Tibial artery (tissue), 4 donors: ENCODE measurements around the gene MAX.

Source experiments
- DNase-seq, 2 donors: peaks; one replicate each; pipeline ENCODE4 v3.0.0-alpha.2; 2019
- H3K27ac ChIP-seq, 2 donors: fragments of 200-600 bp; sonication (generic) in 1 of 2; 1 replicate in 1 of 2; 2 replicates in 1 of 2; pipeline ENCODE4 v1.5.1; 2018 to 2019; ENCODE audit warnings: mild to moderate bottlenecking in 1 of 2
- H3K27me3 ChIP-seq, 2 donors: fragments of 200-600 bp; sonication (generic) in 1 of 2; one replicate each; pipeline versions ENCODE4 v1.5.1 to v1.6.0; 2016 to 2019
- H3K36me3 ChIP-seq, 3 donors: fragments of 200-600 bp; sonication (generic) in 2 of 3; one replicate each; pipeline ENCODE4 v1.5.1; 2016 to 2019; ENCODE audit warnings: mild to moderate bottlenecking in 2 of 3
- H3K4me1 ChIP-seq, 4 donors: fragments of 200-600 bp; sonication (generic) in 2 of 4; 1 replicate in 3 of 4; 2 replicates in 1 of 4; pipeline ENCODE4 v1.5.1; 2016 to 2019
- H3K4me3 ChIP-seq, 2 donors: fragments of 200-600 bp; sonication (generic) in 1 of 2; 1 replicate in 1 of 2; 2 replicates in 1 of 2; pipeline ENCODE4 v1.5.1; 2018 to 2019; ENCODE audit warnings: mild to moderate bottlenecking in 2 of 2
- H3K9me3 ChIP-seq, 3 donors: fragments of 200-600 bp; sonication (generic) in 1 of 3; one replicate each; pipeline ENCODE4 v1.5.1; 2016 to 2019
- intact Hi-C: fragments of 100-400 bp; cut with DNase I; formaldehyde crosslinking; loops from one replicate; pipeline ENCODE4 v1.15.0; 2023; ENCODE audit warnings: low total_unique reads
- TF ChIP-seq, protein P1 (sequence below), 2 experiments: fragments of 200-600 bp in 1 of 2; fragments of 450-650 bp in 1 of 2; IDR thresholded peaks; one replicate each; pipeline ENCODE4 v1.5.1; 2017 to 2019; ENCODE audit warnings: antibody characterized with exemption in 2 of 2, mild to moderate bottlenecking in 1 of 2, moderate library complexity in 1 of 2

MAX gene

DNA sequence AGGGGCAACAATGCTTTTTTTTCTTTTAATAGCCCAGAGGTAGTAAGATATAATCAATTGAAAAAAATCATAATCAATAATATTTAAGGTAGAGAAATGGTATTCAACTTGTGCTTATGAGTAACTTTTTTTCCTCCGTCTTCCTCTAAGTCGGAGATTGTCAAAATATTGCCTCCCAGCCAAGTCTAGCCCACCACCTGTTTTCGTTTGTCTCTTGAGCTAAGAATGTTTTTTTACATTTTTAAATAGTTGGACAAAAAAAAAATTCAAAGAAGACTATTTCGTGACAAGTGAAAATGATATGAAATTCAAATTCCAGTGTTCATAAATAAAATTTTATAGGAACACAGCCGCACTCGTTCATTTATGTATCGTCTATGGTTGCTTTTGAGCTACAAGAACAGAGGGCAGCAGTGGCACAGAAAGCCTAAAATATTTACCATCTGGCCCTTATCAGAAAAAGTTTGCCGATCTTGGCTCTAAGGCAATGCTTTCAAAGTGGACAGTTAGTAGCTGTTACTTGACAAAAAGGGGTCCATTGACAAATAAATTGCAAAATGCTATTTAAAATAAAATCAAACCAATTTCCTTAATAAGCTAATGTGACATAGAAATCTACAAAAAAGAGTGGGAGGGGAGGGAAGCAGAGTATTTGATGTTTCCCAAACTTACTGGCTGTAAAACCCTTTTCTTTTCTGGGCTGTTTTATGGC lies 40.8 kb upstream of the MAX start:
- no peaks in the 10 kb centered on the region for H3K9me3 ChIP-seq
- no peak for DNase-seq
- H3K4me1 ChIP-seq = no peaks in the 10 kb centered on the region
- H3K27ac ChIP-seq = no peak overlapping the region
- TF ChIP-seq, protein P1, sequence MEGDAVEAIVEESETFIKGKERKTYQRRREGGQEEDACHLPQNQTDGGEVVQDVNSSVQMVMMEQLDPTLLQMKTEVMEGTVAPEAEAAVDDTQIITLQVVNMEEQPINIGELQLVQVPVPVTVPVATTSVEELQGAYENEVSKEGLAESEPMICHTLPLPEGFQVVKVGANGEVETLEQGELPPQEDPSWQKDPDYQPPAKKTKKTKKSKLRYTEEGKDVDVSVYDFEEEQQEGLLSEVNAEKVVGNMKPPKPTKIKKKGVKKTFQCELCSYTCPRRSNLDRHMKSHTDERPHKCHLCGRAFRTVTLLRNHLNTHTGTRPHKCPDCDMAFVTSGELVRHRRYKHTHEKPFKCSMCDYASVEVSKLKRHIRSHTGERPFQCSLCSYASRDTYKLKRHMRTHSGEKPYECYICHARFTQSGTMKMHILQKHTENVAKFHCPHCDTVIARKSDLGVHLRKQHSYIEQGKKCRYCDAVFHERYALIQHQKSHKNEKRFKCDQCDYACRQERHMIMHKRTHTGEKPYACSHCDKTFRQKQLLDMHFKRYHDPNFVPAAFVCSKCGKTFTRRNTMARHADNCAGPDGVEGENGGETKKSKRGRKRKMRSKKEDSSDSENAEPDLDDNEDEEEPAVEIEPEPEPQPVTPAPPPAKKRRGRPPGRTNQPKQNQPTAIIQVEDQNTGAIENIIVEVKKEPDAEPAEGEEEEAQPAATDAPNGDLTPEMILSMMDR (IDR thresholded peaks at IDR 0.05) = no peak
- H3K4me3 ChIP-seq = no peak overlapping the region
- intact Hi-C loops = no loop called here
- no peaks in the 10 kb centered on the region for H3K36me3 ChIP-seq
- peaks cover 0 to 20% of the 10 kb centered on the region in 2 donors for H3K27me3 ChIP-seq

DNA sequence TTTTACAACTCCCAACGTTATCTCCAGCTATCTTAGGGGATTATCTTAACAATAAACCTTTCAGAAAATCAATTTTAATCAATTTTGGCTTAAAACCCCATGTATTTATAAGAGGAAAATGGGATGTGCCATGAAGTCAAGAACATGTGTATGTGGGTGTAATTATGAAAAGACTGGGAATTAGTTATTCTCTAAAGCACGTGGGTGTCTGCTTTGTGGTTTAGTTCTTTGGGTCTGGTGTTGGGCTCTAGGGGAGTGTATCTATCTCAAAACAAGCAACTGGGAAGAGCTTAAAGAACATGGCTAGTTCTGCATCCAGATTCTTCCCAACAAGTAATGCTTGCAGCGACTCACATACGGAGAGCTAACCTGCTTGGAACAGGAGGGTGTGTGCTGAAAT lies 40.1 kb upstream of the MAX start:
- Histone ChIP-seq H3K4me1 (no peaks in the 10 kb centered on the region), H3K27ac (no peak overlapping the region), H3K27me3 (peaks cover 0 to 20% of the 10 kb centered on the region in 2 donors), H3K36me3 (no peaks in the 10 kb centered on the region), H3K4me3 (no peak overlapping the region), H3K9me3 (no peaks in the 10 kb centered on the region)
- no peak for DNase-seq
- intact Hi-C loops = no loop called here
- TF ChIP-seq, protein P1 (IDR thresholded peaks at IDR 0.05) = no peak

DNA sequence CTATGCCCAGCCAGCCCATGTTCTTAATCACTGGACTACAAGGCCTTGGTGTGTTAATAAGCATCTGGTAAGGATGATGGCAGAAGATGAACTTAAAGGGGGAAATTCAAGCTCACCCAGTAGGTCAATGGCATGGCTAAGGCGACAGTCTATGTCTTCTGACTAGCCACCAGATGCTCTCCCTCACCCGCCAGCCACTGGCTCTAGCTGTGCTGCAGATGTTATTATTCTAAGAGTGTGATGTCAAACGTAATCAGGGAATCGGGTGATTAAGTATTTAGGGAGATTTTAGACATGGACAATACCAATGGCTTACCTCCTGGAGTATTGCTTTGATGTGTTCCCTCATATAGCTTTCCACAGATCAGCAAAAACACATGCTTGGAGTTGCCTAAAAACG lies 39.2 kb upstream of the MAX start:
- Histone ChIP-seq H3K9me3 (no peaks in the 10 kb centered on the region), H3K4me1 (no peaks in the 10 kb centered on the region), H3K27me3 (peaks cover 0 to 20% of the 10 kb centered on the region in 2 donors), H3K4me3 (no peak overlapping the region), H3K36me3 (no peaks in the 10 kb centered on the region), H3K27ac (no peak overlapping the region)
- intact Hi-C loops = no loop called here
- no peak for DNase-seq
- TF ChIP-seq, protein P1 (IDR thresholded peaks at IDR 0.05) = no peak

DNA sequence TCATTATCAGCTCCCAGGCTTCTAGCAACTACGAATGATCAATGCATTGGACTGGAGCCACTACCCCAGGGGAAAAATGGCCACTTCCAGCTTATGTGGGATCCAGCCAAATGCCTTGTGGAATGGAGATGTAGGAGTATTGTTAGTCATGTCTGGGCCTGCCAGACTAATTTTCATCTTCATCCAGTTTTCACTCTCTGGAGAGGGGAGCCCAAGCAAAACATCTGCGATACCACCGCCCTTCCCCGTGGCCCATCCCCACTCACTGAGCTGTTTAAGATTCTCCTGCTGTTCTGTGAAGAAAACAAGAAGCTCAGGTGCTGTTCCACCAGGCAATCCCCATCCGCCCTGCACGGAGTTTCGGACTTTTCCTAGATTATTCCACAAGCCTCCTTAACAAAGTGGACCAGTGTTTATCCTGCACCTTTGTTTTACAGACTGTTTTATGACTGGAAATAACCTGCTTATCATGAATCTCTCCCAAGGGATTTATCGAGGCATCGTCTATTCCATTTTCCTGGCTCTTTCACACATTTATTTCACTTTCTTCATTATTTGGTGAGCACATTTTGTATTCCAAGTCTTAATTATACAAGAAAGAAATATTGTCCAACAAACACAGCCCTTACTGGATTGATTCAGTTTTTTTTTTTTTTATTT lies 35.5 kb upstream of the MAX start:
- no peak for DNase-seq
- Histone ChIP-seq H3K27ac (no peak overlapping the region), H3K4me1 (no peaks in the 10 kb centered on the region), H3K36me3 (no peaks in the 10 kb centered on the region), H3K4me3 (no peak overlapping the region), H3K27me3 (no peaks in the 10 kb centered on the region), H3K9me3 (no peaks in the 10 kb centered on the region)
- TF ChIP-seq, protein P1 (IDR thresholded peaks at IDR 0.05) = no peak
- intact Hi-C loops = no loop called here

DNA sequence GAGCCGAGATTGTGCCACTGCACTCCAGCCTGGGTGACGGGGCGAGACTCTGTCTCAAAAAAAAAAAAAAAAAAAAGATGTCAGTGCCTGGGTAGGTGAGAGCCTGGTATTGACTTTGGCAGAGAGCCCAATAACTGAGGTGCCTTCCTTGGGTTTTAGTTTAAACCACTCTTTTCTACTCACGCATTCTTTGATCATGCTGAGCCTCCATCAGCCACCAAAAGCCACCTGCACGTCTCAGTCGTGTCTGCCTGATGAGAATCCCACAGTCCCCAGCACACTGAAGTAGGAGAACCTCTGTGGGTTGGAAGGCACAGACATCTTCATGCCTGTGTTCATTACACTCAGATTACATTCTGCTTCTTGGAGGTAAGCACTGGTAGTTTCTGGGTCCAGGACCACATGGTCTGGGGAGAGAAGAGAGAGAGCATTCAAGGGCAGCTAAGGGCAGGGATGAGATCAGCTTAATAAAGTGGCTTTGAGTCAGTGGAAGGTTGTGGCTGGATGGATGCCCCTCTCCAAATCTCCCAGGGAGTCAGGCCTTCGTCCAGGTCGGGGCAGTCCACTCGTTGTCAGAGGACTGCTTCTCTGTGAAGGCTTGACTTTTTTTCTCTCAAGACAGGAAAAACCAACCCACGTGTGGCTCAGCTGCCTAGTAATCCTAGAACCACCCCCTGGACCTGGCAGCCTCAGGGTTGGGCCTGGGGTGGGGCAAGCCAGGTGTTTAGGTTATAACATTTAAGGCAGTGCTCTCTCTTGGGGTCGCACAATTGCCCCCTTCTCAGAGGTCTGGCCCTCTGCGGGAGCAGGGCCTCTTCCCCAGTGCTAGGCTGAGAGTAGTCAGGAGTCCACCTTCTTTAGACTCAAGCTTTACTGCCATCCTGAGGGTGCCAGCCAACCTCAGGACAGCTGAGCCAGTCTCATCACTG lies 32.6 kb upstream of the MAX start:
- DNase-seq = no peak
- Histone ChIP-seq H3K4me1 (no peaks in the 10 kb centered on the region), H3K27me3 (no peaks in the 10 kb centered on the region), H3K9me3 (no peaks in the 10 kb centered on the region), H3K27ac (no peak overlapping the region), H3K4me3 (no peak overlapping the region), H3K36me3 (no peaks in the 10 kb centered on the region)
- intact Hi-C loops = no loop called here
- TF ChIP-seq, protein P1 (IDR thresholded peaks at IDR 0.05) = no peak
